ENCODE results near the gene CDC25C. TPM values are rescaled to one million over a fixed set of nuclear protein-coding genes. Genes with fewer than 3 reads are reported as not detected.

The CDC25C gene
- total RNA-seq, 2 experiments from 2014 or later: not detected

GRCh38 chr5:138372225-138372624 lies 40.6 kb upstream of the CDC25C start:
- Histone ChIP-seq H3K27me3 (ENCODE audit: control insufficient read depth in 1 of 2, insufficient read depth in 2 of 2, low read length in 2 of 2) (no peaks in the 10 kb centered on the region), H3K9me3 (ENCODE audit: control insufficient read depth in 1 of 2, insufficient read depth in 1 of 2, low read length in 2 of 2) (no peaks in the 10 kb centered on the region), H3K4me3 (ENCODE audit: low read length) (no peak overlapping the region), H3K36me3 (ENCODE audit: insufficient read depth, low read length) (peaks cover 35% of the 10 kb centered on the region), H3K27ac (ENCODE audit: low read depth in 1 of 2, low read length in 2 of 2) (no peak overlapping the region), H3K4me1 (ENCODE audit: insufficient read depth, low read length) (peaks cover 11% of the 10 kb centered on the region)
- peaks cover 35% of the 10 kb centered on the region for H3K36me3 Mint-ChIP-seq (ENCODE audit: low read depth)
- peak overlapping the region; percentile 17 for H3K27ac Mint-ChIP-seq
- no peak overlapping the region for H3K4me3 Mint-ChIP-seq
- no peaks in the 10 kb centered on the region for H3K9me3 Mint-ChIP-seq
- DNase-seq (no peak), ATAC-seq (ENCODE audit: poor library complexity) (no peak)
- intact Hi-C loops (cut with DNase I, micrococcal nuclease): no loop called here
- POLR2A ChIA-PET: interaction anchor here (1.1 kb wide), 1 partner anchor 19 kb away, joined by 4 read pairs; no protein-coding TSS in a partner anchor
- no peaks in the 10 kb centered on the region for H3K27me3 Mint-ChIP-seq
- CTCF ChIA-PET: interaction anchor here (6.4 kb wide), 1 partner anchor 20 kb away, joined by 32 read pairs; the partner anchor contains the start of gene KDM3B
- TF ChIP-seq CTCF (IDR thresholded peaks at IDR 0.05): no peak
- peaks cover 37% of the 10 kb centered on the region for H3K4me1 Mint-ChIP-seq (ENCODE audit: low read depth)

- Histone ChIP-seq H3K4me3 (ENCODE audit: low read length) (no peak overlapping the region), H3K27ac (ENCODE audit: low read depth in 1 of 2, low read length in 2 of 2) (no peak overlapping the region), H3K27me3 (ENCODE audit: control insufficient read depth in 1 of 2, insufficient read depth in 2 of 2, low read length in 2 of 2) (no peaks in the 10 kb centered on the region), H3K9me3 (ENCODE audit: control insufficient read depth in 1 of 2, insufficient read depth in 1 of 2, low read length in 2 of 2) (no peaks in the 10 kb centered on the region), H3K36me3 (ENCODE audit: insufficient read depth, low read length) (peaks cover 28% of the 10 kb centered on the region), H3K4me1 (ENCODE audit: insufficient read depth, low read length) (peaks cover 14% of the 10 kb centered on the region)
- peaks cover 28% of the 10 kb centered on the region for H3K36me3 Mint-ChIP-seq (ENCODE audit: low read depth)
- POLR2A ChIA-PET: interaction anchor here (1.1 kb wide), 1 partner anchor 18 kb away, joined by 4 read pairs; no protein-coding TSS in a partner anchor
- no peaks in the 10 kb centered on the region for H3K27me3 Mint-ChIP-seq
- intact Hi-C loops (cut with DNase I, micrococcal nuclease): no loop called here
- no peak overlapping the region for H3K4me3 Mint-ChIP-seq
- ATAC-seq (ENCODE audit: poor library complexity) (no peak), DNase-seq (no peak)
- H3K9me3 Mint-ChIP-seq: no peaks in the 10 kb centered on the region
- H3K27ac Mint-ChIP-seq: no peak overlapping the region
- CTCF ChIA-PET: interaction anchor here (6.4 kb wide), 1 partner anchor 19 kb away, joined by 32 read pairs; the partner anchor contains the start of gene KDM3B
- peaks cover 42% of the 10 kb centered on the region for H3K4me1 Mint-ChIP-seq (ENCODE audit: low read depth)
- no peak for TF ChIP-seq CTCF (IDR thresholded peaks at IDR 0.05)
Measured at GRCh38 chr5:138371454-138371853, 39.9 kb upstream of the CDC25C start.

GRCh38 chr5:138370537-138370936 lies 38.9 kb upstream of the CDC25C start:
- Mint-ChIP-seq H3K9me3 (no peaks in the 10 kb centered on the region), H3K27me3 (no peaks in the 10 kb centered on the region), H3K4me1 (ENCODE audit: low read depth) (peaks cover 49% of the 10 kb centered on the region), H3K36me3 (ENCODE audit: low read depth) (peaks cover 28% of the 10 kb centered on the region), H3K4me3 (no peak overlapping the region), H3K27ac (no peak overlapping the region)
- ATAC-seq (ENCODE audit: poor library complexity): no peak
- Histone ChIP-seq H3K36me3 (ENCODE audit: insufficient read depth, low read length) (peaks cover 22% of the 10 kb centered on the region), H3K9me3 (ENCODE audit: control insufficient read depth in 1 of 2, insufficient read depth in 1 of 2, low read length in 2 of 2) (no peaks in the 10 kb centered on the region), H3K27me3 (ENCODE audit: control insufficient read depth in 1 of 2, insufficient read depth in 2 of 2, low read length in 2 of 2) (no peaks in the 10 kb centered on the region), H3K4me3 (ENCODE audit: low read length) (no peak overlapping the region), H3K27ac (ENCODE audit: low read depth in 1 of 2, low read length in 2 of 2) (no peak overlapping the region), H3K4me1 (ENCODE audit: insufficient read depth, low read length) (peaks cover 18% of the 10 kb centered on the region)
- POLR2A ChIA-PET: interaction anchor here (3.3 kb wide), 1 partner anchor 18 kb away, joined by 12 read pairs; the partner anchor contains the start of gene KDM3B
- DNase-seq: no peak
- CTCF ChIA-PET: interaction anchor here (6.4 kb wide), 1 partner anchor 18 kb away, joined by 32 read pairs; the partner anchor contains the start of gene KDM3B
- TF ChIP-seq CTCF (IDR thresholded peaks at IDR 0.05): no peak
- intact Hi-C loops (cut with DNase I, micrococcal nuclease): no loop called here
